Activated naive CD8-positive, alpha-beta T cell (primary cell): ENCODE data around the gene IL18RAP.
A peak's percentile ranks its signal among the peaks of the same experiment; 100 is the strongest.

ENCODE experiments used
- H3K27ac Mint-ChIP-seq: one replicate; pipeline ENCODE4 v1.8.0; 2021; ENCODE audit warnings: mixed read lengths
- H3K27me3 Mint-ChIP-seq: one replicate; pipeline ENCODE4 v1.8.0; 2021; ENCODE audit warnings: mixed read lengths
- H3K36me3 Mint-ChIP-seq: one replicate; pipeline ENCODE4 v1.8.0; 2021; ENCODE audit warnings: mixed read lengths
- H3K4me1 Mint-ChIP-seq: one replicate; pipeline ENCODE4 v1.8.0; 2021; ENCODE audit warnings: low read depth, mixed read lengths
- H3K4me3 Mint-ChIP-seq: one replicate; pipeline ENCODE4 v1.8.0; 2021; ENCODE audit warnings: mild to moderate bottlenecking, mixed read lengths
- H3K9me3 Mint-ChIP-seq: one replicate; pipeline ENCODE4 v1.8.0; 2021; ENCODE audit warnings: low read depth, mixed read lengths

Gene IL18RAP

GRCh38 chr2:102435741-102436140 lies 12.8 kb downstream of the IL18RAP start:
- H3K27ac Mint-ChIP-seq = peak overlapping the region; percentile 87
- H3K27me3 Mint-ChIP-seq = no peaks in the 10 kb centered on the region
- H3K4me1 Mint-ChIP-seq = peaks cover 24% of the 10 kb centered on the region
- peaks cover 3% of the 10 kb centered on the region for H3K36me3 Mint-ChIP-seq
- H3K9me3 Mint-ChIP-seq = no peaks in the 10 kb centered on the region
- H3K4me3 Mint-ChIP-seq = peak overlapping the region; percentile 30

- H3K4me1 Mint-ChIP-seq = peaks cover 20% of the 10 kb centered on the region
- peaks cover 2% of the 10 kb centered on the region for H3K36me3 Mint-ChIP-seq
- H3K9me3 Mint-ChIP-seq = no peaks in the 10 kb centered on the region
- H3K27me3 Mint-ChIP-seq = no peaks in the 10 kb centered on the region
- peak overlapping the region; percentile 30 for H3K4me3 Mint-ChIP-seq
- H3K27ac Mint-ChIP-seq = peak overlapping the region; percentile 87
Observed at GRCh38 chr2:102436323-102436722, 13.4 kb downstream of the IL18RAP start.

DNA sequence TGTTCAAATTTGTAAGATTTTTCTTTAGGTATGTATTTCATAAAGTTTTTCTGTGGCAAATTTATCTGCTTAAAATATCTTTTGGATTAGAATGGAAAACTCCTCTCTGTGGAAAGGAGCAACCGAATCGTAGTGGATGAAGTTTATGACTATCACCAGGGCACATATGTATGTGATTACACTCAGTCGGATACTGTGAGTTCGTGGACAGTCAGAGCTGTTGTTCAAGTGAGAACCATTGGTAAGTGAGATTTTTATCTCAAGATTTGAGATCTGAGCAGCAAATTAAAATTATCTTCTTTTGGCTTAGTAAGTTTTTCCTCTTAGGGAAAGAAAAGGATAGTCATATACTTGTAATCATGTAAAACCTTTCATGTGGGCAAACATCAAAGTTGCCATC lies 14.2 kb downstream of the IL18RAP start:
- no peak overlapping the region for H3K27ac Mint-ChIP-seq
- H3K9me3 Mint-ChIP-seq = no peaks in the 10 kb centered on the region
- peak overlapping the region; percentile 44 for H3K4me3 Mint-ChIP-seq
- peaks cover 15% of the 10 kb centered on the region for H3K4me1 Mint-ChIP-seq
- no peaks in the 10 kb centered on the region for H3K36me3 Mint-ChIP-seq
- no peaks in the 10 kb centered on the region for H3K27me3 Mint-ChIP-seq

GRCh38 chr2:102438111-102438510 lies 15.2 kb downstream of the IL18RAP start:
- no peak overlapping the region for H3K27ac Mint-ChIP-seq
- no peak overlapping the region for H3K4me3 Mint-ChIP-seq
- no peaks in the 10 kb centered on the region for H3K9me3 Mint-ChIP-seq
- H3K27me3 Mint-ChIP-seq = no peaks in the 10 kb centered on the region
- H3K36me3 Mint-ChIP-seq = no peaks in the 10 kb centered on the region
- peaks cover 22% of the 10 kb centered on the region for H3K4me1 Mint-ChIP-seq

DNA sequence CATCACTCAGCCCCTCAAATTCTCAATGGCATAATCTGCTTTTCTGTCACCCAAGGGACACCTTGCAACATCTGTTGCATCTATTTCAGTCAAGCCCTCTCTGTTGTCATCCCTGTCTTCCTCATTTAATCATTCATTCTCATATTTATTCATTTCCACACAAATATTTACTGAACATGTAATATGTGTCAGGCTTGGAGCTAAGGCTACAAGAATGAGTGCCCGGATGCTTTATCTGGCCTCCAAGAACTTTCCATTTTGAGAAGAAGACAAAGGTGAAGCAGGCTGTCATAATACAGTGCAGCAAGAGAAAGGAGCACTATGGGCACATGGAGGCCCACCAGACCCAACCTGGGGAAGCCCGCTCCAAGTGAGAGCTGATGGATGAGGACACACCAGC lies 15.6 kb downstream of the IL18RAP start:
- H3K4me3 Mint-ChIP-seq = no peak overlapping the region
- no peak overlapping the region for H3K27ac Mint-ChIP-seq
- no peaks in the 10 kb centered on the region for H3K9me3 Mint-ChIP-seq
- no peaks in the 10 kb centered on the region for H3K36me3 Mint-ChIP-seq
- H3K27me3 Mint-ChIP-seq = no peaks in the 10 kb centered on the region
- H3K4me1 Mint-ChIP-seq = peaks cover 24% of the 10 kb centered on the region

GRCh38 chr2:102439065-102439695 lies 16.2 kb downstream of the IL18RAP start:
- Mint-ChIP-seq H3K27ac (no peak overlapping the region), H3K4me3 (no peak overlapping the region)

GRCh38 chr2:102442967-102443828 lies 20.2 kb downstream of the IL18RAP start:
- no peaks in the 10 kb centered on the region for H3K9me3 Mint-ChIP-seq
- no peaks in the 10 kb centered on the region for H3K36me3 Mint-ChIP-seq
- no peaks in the 10 kb centered on the region for H3K27me3 Mint-ChIP-seq
- peak overlapping the region; percentile 30 for H3K27ac Mint-ChIP-seq
- peaks cover 9% of the 10 kb centered on the region for H3K4me1 Mint-ChIP-seq
- H3K4me3 Mint-ChIP-seq = peak overlapping the region; percentile 44

More at GRCh38 chr2:102439065-102439695, 16.2 kb downstream of the IL18RAP start:
- H3K36me3 Mint-ChIP-seq = no peaks in the 10 kb centered on the region
- no peaks in the 10 kb centered on the region for H3K27me3 Mint-ChIP-seq
- H3K4me1 Mint-ChIP-seq = peaks cover 24% of the 10 kb centered on the region
- no peaks in the 10 kb centered on the region for H3K9me3 Mint-ChIP-seq

DNA sequence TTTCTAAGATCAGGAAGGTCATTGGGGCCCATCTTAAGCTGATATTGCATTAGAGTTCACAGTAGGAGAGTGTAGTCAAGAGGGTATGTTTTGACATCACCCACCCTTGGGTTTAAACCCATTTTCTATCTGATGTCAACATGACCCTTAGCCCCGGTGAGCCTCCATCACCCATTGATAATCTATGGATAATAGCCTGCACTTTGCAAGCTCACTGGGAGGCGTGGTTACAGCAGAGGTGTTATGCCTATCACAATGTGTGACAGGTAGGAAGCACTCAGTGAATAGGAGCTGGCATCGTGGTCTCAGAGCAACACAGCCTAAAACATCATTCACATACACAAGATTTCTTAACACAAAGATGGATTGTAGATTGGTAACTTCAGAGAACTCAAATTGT lies 21.3 kb downstream of the IL18RAP start:
- H3K27me3 Mint-ChIP-seq = no peaks in the 10 kb centered on the region
- H3K27ac Mint-ChIP-seq = peak overlapping the region; percentile 47
- no peaks in the 10 kb centered on the region for H3K36me3 Mint-ChIP-seq
- H3K4me3 Mint-ChIP-seq = no peak overlapping the region
- peaks cover 9% of the 10 kb centered on the region for H3K4me1 Mint-ChIP-seq
- H3K9me3 Mint-ChIP-seq = no peaks in the 10 kb centered on the region

DNA sequence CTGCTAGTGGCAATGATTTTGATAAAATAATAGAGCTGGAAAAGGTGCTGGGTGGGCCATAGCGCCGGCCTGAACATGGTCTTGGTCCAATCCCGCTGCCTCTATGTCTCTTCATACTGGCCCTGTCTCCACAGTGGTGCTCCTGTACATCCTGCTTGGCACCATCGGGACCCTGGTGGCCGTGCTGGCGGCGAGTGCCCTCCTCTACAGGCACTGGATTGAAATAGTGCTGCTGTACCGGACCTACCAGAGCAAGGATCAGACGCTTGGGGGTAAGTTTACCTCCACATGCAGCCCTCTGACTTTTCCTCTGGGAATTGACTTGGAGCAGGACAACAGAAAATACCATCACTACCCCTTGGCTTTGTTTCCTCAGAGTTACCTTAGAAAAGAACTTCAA lies 24.0 kb downstream of the IL18RAP start:
- peaks cover 9% of the 10 kb centered on the region for H3K4me1 Mint-ChIP-seq
- H3K27me3 Mint-ChIP-seq = no peaks in the 10 kb centered on the region
- H3K27ac Mint-ChIP-seq = no peak overlapping the region
- no peaks in the 10 kb centered on the region for H3K9me3 Mint-ChIP-seq
- no peaks in the 10 kb centered on the region for H3K36me3 Mint-ChIP-seq
- H3K4me3 Mint-ChIP-seq = no peak overlapping the region

- no peaks in the 10 kb centered on the region for H3K9me3 Mint-ChIP-seq
- no peaks in the 10 kb centered on the region for H3K36me3 Mint-ChIP-seq
- H3K27me3 Mint-ChIP-seq = no peaks in the 10 kb centered on the region
- H3K4me3 Mint-ChIP-seq = no peak overlapping the region
- H3K27ac Mint-ChIP-seq = no peak overlapping the region
- H3K4me1 Mint-ChIP-seq = peaks cover 5% of the 10 kb centered on the region
Observed at GRCh38 chr2:102449370-102449974, 26.5 kb downstream of the IL18RAP start.

- no peak overlapping the region for H3K4me3 Mint-ChIP-seq
- H3K9me3 Mint-ChIP-seq = peaks cover 8% of the 10 kb centered on the region
- no peak overlapping the region for H3K27ac Mint-ChIP-seq
Observed at GRCh38 chr2:102451968-102452367, 29.0 kb downstream of the IL18RAP start.

DNA sequence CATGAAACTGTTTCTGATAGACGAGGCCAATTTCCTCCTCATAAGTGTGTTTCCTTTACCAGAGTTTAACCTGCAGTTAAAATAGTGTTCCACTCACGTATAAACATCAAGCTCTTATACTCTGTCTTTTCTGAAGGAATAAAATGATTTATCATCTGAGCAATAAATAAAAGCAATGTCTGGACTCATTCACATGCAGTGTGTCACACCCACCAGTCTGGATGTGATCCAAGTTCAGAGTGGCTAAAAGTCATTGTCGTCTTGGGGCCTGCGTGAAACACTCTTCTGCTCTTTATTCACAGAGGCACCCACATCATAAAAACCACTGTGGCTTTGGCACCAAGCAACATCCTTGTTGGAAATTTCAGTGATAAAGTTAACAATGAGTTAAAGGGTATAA lies 30.5 kb downstream of the IL18RAP start:
- peaks cover 4% of the 10 kb centered on the region for H3K36me3 Mint-ChIP-seq
- no peak overlapping the region for H3K4me3 Mint-ChIP-seq
- no peak overlapping the region for H3K27ac Mint-ChIP-seq
- H3K4me1 Mint-ChIP-seq = peaks cover 5% of the 10 kb centered on the region
- H3K27me3 Mint-ChIP-seq = peaks cover 7% of the 10 kb centered on the region
- H3K9me3 Mint-ChIP-seq = peaks cover 8% of the 10 kb centered on the region

More at GRCh38 chr2:102451968-102452367, 29.0 kb downstream of the IL18RAP start:
- Mint-ChIP-seq H3K4me1 (peaks cover 5% of the 10 kb centered on the region), H3K27me3 (peaks cover 7% of the 10 kb centered on the region), H3K36me3 (peaks cover 4% of the 10 kb centered on the region)

- H3K9me3 Mint-ChIP-seq = peaks cover 8% of the 10 kb centered on the region
- peaks cover 5% of the 10 kb centered on the region for H3K4me1 Mint-ChIP-seq
- H3K36me3 Mint-ChIP-seq = peaks cover 4% of the 10 kb centered on the region
- no peak overlapping the region for H3K4me3 Mint-ChIP-seq
- H3K27ac Mint-ChIP-seq = no peak overlapping the region
- peaks cover 7% of the 10 kb centered on the region for H3K27me3 Mint-ChIP-seq
Observed at GRCh38 chr2:102455061-102455670, 32.2 kb downstream of the IL18RAP start.

DNA sequence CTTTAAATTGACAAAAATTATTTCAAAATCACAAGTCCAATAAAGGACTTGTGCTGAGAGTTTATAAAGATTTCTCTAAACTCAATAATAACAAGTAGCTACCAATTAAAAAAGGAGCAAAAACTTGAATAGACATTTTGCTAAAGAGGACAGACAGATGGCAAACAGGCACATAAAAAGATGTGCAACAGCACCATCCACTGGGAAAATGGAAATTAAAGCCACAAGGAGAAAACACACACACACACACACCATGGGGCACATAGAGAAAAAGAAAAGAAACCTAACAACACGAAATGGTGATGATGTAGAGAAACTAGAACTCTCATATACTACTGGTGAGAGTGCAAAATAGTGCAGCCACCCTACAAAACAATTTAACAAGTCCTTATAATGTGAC lies 37.5 kb downstream of the IL18RAP start:
- Mint-ChIP-seq H3K9me3 (peaks cover 7% of the 10 kb centered on the region), H3K36me3 (peaks cover 4% of the 10 kb centered on the region), H3K27ac (no peak overlapping the region), H3K4me1 (no peaks in the 10 kb centered on the region), H3K27me3 (peaks cover 11% of the 10 kb centered on the region), H3K4me3 (no peak overlapping the region)

GRCh38 chr2:102461188-102461587 lies 38.2 kb downstream of the IL18RAP start:
- H3K4me1 Mint-ChIP-seq = no peaks in the 10 kb centered on the region
- no peaks in the 10 kb centered on the region for H3K36me3 Mint-ChIP-seq
- H3K9me3 Mint-ChIP-seq = peaks cover under 1% of the 10 kb centered on the region
- no peak overlapping the region for H3K4me3 Mint-ChIP-seq
- H3K27me3 Mint-ChIP-seq = peaks cover 5% of the 10 kb centered on the region
- no peak overlapping the region for H3K27ac Mint-ChIP-seq
